Thoracic aorta (tissue), 2 donors: ENCODE measurements around the gene ARPC5. TPM values are rescaled to one million over a fixed set of nuclear protein-coding genes. Genes with fewer than 3 reads are reported as not detected.

ENCODE experiments used
- ATAC-seq: fragments of 150-250 bp; one replicate; pipeline ENCODE4 v1.8.0; 2017; ENCODE audit warnings: low read depth; ENCODE audit not compliant: insufficient number of reproducible peaks, low FRiP score
- DNase-seq: peaks from one replicate; pipeline ENCODE4 v3.0.0-alpha.2; 2020; ENCODE audit warnings: low spot score
- H3K27ac ChIP-seq, 2 donors: fragments of 200-600 bp; sonication (generic); 1 replicate in 1 of 2; 2 replicates in 1 of 2; pipeline ENCODE4 v1.5.1; 2016; ENCODE audit warnings: mild to moderate bottlenecking in 2 of 2, moderate library complexity in 2 of 2
- H3K27me3 ChIP-seq: fragments of 200-600 bp; sonication (generic); replicated peaks from 2 replicates; pipeline ENCODE4 v1.6.0; 2016; ENCODE audit warnings: mild to moderate bottlenecking; ENCODE audit not compliant: insufficient read depth
- H3K36me3 ChIP-seq: fragments of 200-600 bp; sonication (generic); one replicate; pipeline ENCODE4 v1.5.1; 2016
- H3K4me1 ChIP-seq, 2 donors: fragments of 200-600 bp; sonication (generic); 1 replicate in 1 of 2; 2 replicates in 1 of 2; pipeline versions ENCODE4 v1.5.1 to v1.6.0; 2016; ENCODE audit warnings: low read depth in 2 of 2, mild to moderate bottlenecking in 1 of 2; ENCODE audit not compliant: control insufficient read depth in 1 of 2
- H3K4me3 ChIP-seq: fragments of 200-600 bp; sonication (generic); 2 replicates; pipeline ENCODE4 v1.5.1; 2016; ENCODE audit warnings: mild to moderate bottlenecking
- H3K9me3 ChIP-seq: fragments of 200-600 bp; sonication (generic); 2 replicates; pipeline ENCODE4 v1.5.1; 2016
- total RNA-seq, 2 donors: library from RNA; depleted of rRNA; stranded (reverse); fragments of >200 nt; gene quantifications; one replicate each; pipeline versions ENCODE4 v1.1.0 to v1.2.3, GENCODE V29; 2016
- TF ChIP-seq, protein P1 (sequence below): fragments of 200-600 bp; sonication (generic); IDR thresholded peaks from one replicate; pipeline ENCODE4 v1.5.1; 2019; ENCODE audit warnings: antibody characterized with exemption

Gene ARPC5
- total RNA-seq, 2 donors from 2014 or later = 102 to 108 TPM

DNA sequence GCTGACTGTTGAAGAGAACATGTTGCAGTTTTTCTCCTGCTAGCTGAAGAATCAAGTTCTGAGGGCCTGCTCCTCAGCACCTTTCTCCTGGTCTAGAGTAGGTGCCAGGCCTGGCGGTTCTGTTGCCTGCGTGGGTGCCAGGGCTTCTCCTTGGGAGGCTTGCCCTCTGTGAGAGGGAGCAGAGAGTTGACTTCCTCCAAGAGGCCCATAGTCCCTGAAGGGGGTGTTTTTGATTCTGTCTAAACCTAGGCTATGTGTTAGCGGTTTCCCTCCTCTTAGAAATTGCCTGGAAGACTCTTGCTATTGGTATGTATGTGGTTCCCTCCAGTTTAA, 17.8 kb upstream of the ARPC5 start:
- Histone ChIP-seq H3K4me3 (no peak overlapping the region), H3K9me3 (no peaks in the 10 kb centered on the region), H3K4me1 (no peaks in the 10 kb centered on the region), H3K27ac (no peak overlapping the region), H3K27me3 (no peaks in the 10 kb centered on the region), H3K36me3 (no peaks in the 10 kb centered on the region)
- no peak for DNase-seq
- TF ChIP-seq, protein P1, sequence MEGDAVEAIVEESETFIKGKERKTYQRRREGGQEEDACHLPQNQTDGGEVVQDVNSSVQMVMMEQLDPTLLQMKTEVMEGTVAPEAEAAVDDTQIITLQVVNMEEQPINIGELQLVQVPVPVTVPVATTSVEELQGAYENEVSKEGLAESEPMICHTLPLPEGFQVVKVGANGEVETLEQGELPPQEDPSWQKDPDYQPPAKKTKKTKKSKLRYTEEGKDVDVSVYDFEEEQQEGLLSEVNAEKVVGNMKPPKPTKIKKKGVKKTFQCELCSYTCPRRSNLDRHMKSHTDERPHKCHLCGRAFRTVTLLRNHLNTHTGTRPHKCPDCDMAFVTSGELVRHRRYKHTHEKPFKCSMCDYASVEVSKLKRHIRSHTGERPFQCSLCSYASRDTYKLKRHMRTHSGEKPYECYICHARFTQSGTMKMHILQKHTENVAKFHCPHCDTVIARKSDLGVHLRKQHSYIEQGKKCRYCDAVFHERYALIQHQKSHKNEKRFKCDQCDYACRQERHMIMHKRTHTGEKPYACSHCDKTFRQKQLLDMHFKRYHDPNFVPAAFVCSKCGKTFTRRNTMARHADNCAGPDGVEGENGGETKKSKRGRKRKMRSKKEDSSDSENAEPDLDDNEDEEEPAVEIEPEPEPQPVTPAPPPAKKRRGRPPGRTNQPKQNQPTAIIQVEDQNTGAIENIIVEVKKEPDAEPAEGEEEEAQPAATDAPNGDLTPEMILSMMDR = no peak
- no peak for ATAC-seq

DNA sequence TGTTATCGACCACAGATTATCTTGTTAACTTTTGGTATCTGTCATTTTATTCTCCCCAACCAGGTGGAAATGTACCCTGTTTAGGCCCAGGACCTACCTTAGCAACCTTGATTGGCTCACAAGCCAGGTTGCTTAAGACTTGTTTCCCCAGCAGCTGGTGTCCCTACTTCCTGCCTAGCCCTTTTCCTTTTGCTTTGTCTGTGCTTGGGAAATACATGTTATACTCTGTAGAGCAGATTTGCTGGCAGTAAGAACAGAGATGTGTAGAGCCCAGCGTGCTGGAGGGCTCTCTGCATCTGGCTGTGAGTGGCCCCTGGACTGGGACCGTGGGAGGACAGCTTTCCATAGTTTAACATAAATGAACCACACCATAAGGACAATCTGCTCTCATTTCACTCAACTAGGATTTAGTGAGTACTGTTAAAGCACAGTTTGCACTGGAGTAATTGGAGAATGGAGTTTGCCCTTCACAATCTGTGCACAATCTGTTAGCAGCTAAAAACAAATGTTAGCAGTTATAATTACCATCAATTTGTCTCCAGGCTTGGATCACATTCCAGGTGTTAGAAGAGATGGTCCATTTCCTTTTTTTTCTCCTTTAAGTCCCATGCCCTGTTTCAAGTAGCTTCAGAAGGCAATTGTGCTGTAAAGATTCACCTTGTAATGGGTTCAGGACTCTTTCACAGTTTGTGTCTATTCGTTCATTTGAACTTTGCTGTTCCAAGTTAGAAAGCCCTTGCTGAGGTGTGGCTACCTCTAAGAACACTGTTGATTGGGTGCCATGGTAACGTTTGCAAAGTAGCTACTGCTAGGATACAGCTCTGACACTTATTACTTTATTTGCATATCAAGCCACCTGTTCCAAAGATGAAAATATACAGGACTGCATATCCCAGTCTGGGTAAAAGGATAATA, 17.2 kb upstream of the ARPC5 start, which contains the start of gene APOBEC4:
TSS of gene APOBEC4 (minus strand) at position 770 of the 915 bp plus-strand sequence. CDS start 4,535 bp downstream, outside the sequence.
- no peak for ATAC-seq
- H3K9me3 ChIP-seq = no peaks in the 10 kb centered on the region
- TF ChIP-seq, protein P1 = no peak
- H3K27ac ChIP-seq = no peak within 1 kb of the TSS
- no peaks in the 10 kb centered on the region for H3K36me3 ChIP-seq
- no peak within 1 kb of the TSS for H3K4me3 ChIP-seq
- no peaks in the 10 kb centered on the region for H3K27me3 ChIP-seq
- no peak for DNase-seq
- H3K4me1 ChIP-seq = no peaks in the 10 kb centered on the region

DNA sequence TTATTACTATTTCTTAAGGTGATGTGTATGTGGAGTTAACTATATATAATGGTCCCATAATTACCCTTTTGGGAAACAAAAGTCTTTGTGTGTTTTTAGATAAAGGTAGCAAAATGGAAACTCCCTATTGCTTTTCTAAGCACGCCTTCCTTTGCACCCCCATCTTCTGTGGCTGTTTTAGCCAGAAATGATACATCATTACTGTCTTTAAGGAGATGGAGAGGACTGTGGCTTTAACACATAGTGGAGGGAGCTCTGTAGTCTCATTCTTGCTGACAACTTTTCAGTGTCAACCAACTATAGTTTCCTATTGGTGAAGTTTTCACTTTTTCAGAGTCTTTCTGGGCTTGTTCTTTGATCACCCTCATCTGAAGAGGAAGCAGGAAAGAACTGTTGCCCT, 16.5 kb upstream of the ARPC5 start:
- Histone ChIP-seq H3K36me3 (no peaks in the 10 kb centered on the region), H3K4me3 (no peak overlapping the region), H3K9me3 (no peaks in the 10 kb centered on the region), H3K27me3 (no peaks in the 10 kb centered on the region), H3K27ac (no peak overlapping the region), H3K4me1 (no peaks in the 10 kb centered on the region)
- TF ChIP-seq, protein P1 = no peak
- ATAC-seq (no peak), DNase-seq (no peak)

DNA sequence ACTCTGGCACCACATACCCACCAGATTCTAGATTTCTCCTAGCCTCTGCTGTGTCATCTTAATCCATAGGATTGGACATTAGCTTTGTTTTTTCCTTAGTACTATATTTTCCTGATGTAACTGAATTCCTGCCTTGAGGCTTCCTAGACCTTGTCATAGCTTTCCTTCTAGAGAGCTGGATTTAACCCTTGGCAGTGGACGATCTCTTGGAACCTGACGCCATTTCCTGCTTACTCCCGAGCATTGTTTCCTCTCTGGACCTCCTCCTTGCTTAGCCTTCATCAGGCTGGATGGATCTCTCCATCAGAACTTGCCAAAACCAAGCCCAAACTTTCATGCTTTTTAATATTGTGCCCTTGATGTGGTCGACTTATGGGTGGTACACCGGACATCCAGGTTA, 16.0 kb upstream of the ARPC5 start:
- no peak for ATAC-seq

DNA sequence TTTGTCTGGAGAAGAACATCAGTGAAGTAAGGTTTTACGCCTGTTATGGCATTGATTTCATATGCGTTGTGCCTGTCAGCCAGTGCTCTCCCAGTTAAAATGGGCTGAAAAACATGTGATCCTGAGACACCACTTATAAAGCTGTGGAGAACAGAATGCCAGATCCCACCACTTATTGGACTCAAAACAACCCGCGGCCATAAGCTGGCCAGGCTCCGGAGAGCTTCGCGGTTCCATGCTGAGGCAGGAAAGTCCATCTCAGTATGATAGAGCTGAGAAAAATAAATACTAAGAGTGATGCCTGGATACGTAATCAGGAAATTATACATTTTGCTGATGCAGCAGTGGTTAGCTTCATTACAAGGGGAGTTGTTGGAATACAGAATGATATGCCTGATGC, 12.5 kb upstream of the ARPC5 start:
- Histone ChIP-seq H3K27ac (no peak overlapping the region), H3K27me3 (no peaks in the 10 kb centered on the region), H3K4me3 (no peak overlapping the region), H3K4me1 (no peaks in the 10 kb centered on the region), H3K9me3 (no peaks in the 10 kb centered on the region), H3K36me3 (no peaks in the 10 kb centered on the region)
- ATAC-seq = no peak
- DNase-seq = no peak
- TF ChIP-seq, protein P1 = no peak

More for the DNA sequence above, 16.0 kb upstream of the ARPC5 start:
- DNase-seq = no peak
- Histone ChIP-seq H3K36me3 (no peaks in the 10 kb centered on the region), H3K27ac (no peak overlapping the region), H3K9me3 (no peaks in the 10 kb centered on the region), H3K4me1 (no peaks in the 10 kb centered on the region), H3K27me3 (no peaks in the 10 kb centered on the region), H3K4me3 (no peak overlapping the region)
- TF ChIP-seq, protein P1 = no peak
